Dendritic cell treated with granulocyte-macrophage colony-stimulating factor and Interleukin-4, amounts not matched to agents 40 ng/mL and 50 ng/mL, for 4 days (primary cell): ENCODE results near the gene VLDLR.

Experiments
- H3K27ac Mint-ChIP-seq: one replicate; pipeline ENCODE4 v1.8.0; 2022; ENCODE audit warnings: mild to moderate bottlenecking, mixed read lengths
- H3K27me3 Mint-ChIP-seq: one replicate; pipeline ENCODE4 v1.8.0; 2022; ENCODE audit warnings: mild to moderate bottlenecking, mixed read lengths
- H3K36me3 Mint-ChIP-seq: one replicate; pipeline ENCODE4 v1.8.0; 2022; ENCODE audit warnings: low read depth, mixed read lengths
- H3K4me1 Mint-ChIP-seq: one replicate; pipeline ENCODE4 v1.8.0; 2022; ENCODE audit warnings: low read depth, mixed read lengths
- H3K4me3 Mint-ChIP-seq: one replicate; pipeline ENCODE4 v1.8.0; 2022; ENCODE audit warnings: mild to moderate bottlenecking, moderate library complexity, mixed read lengths
- H3K9me3 Mint-ChIP-seq: one replicate; pipeline ENCODE4 v1.8.0; 2022; ENCODE audit warnings: mixed read lengths
- intact Hi-C: fragments of 100-400 bp; cut with micrococcal nuclease; formaldehyde crosslinking; loops from one replicate; pipeline ENCODE4 v1.15.0; 2022

VLDLR gene

GRCh38 chr9:2608276-2608675 lies 13.3 kb upstream of the VLDLR start:
- H3K27me3 Mint-ChIP-seq, result peaks cover 1% of the 10 kb centered on the region
- intact Hi-C loops, result no loop called here
- no peak overlapping the region for H3K27ac Mint-ChIP-seq
- H3K9me3 Mint-ChIP-seq, result no peaks in the 10 kb centered on the region
- H3K4me3 Mint-ChIP-seq, result no peak overlapping the region
- H3K4me1 Mint-ChIP-seq, result no peaks in the 10 kb centered on the region
- H3K36me3 Mint-ChIP-seq, result no peaks in the 10 kb centered on the region

- Mint-ChIP-seq H3K4me3 (no peak overlapping the region), H3K36me3 (no peaks in the 10 kb centered on the region), H3K27me3 (peaks cover 1% of the 10 kb centered on the region), H3K9me3 (no peaks in the 10 kb centered on the region), H3K27ac (no peak overlapping the region), H3K4me1 (no peaks in the 10 kb centered on the region)
- intact Hi-C loops, result no loop called here
These were observed 10.6 kb upstream of the VLDLR start for GRCh38 chr9:2610985-2611384.

DNA sequence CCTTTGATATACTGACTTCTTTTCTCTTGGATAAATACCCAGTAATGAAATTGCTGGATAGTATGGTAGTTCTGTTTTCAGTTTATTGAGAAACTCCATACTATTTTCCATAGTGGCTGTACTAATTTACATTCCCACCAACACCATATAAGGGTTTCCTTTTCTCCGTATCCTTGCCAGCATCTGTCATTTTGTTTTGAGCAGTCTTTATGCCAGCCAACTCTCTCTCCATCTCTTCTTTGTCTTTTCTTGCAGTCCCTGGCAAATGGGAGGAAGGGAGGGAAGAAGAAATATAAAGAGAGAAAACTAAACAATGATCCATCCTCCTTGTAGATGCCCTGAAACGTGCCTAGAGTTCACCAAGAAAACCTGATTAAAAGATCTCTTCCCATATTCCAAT lies 9.6 kb upstream of the VLDLR start:
- Mint-ChIP-seq H3K27me3 (peaks cover 1% of the 10 kb centered on the region), H3K9me3 (no peaks in the 10 kb centered on the region), H3K36me3 (no peaks in the 10 kb centered on the region), H3K4me3 (no peak overlapping the region), H3K4me1 (no peaks in the 10 kb centered on the region), H3K27ac (no peak overlapping the region)
- intact Hi-C loops, result no loop called here

DNA sequence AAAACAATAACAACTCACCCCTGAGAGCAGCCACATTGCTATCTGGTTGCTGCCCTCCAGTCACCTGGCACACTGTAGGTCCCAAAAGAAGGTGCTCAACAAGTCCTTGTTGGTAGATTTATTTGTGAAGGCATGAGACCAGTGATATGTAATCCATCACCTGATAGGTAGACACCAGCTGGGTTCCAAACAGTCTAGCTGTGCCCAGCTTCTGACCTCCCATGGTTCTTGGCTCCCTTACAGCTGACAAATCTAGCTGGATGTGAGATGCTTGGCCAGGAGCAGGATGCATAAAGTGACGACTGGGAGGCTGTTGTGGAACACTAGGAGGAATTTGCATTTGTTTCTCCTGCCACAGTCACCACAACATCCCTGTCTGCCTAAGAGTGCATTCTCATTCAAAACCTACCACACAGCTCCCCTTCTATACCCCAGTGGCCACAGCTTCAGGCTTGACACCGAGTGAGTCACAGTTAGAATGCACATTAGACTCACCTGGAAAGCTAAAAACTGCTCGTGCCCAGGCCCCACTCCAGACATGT lies 7.8 kb upstream of the VLDLR start:
- intact Hi-C loops, result no loop called here
- H3K9me3 Mint-ChIP-seq, result no peaks in the 10 kb centered on the region
- H3K36me3 Mint-ChIP-seq, result no peaks in the 10 kb centered on the region
- H3K4me1 Mint-ChIP-seq, result no peaks in the 10 kb centered on the region
- peaks cover 11% of the 10 kb centered on the region for H3K27me3 Mint-ChIP-seq
- H3K4me3 Mint-ChIP-seq, result no peak overlapping the region
- H3K27ac Mint-ChIP-seq, result no peak overlapping the region

DNA sequence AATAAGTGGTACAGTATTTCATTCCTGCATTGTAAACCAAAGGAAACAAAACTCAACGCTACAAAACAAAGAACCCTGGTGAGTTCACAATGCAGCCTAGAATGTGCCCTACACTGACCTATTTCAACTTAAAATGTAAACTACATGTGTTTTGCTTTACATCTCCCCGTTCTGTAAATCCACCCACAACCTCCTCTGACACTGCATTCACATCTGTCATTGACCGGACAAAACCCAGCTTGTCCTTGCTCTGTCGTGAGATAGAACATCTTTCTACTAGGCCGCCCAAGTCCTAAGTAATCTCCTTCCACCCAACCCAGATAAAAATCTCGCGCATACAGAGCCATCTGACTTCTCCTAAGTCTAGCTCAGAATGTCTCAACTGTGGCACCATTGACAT lies 6.1 kb upstream of the VLDLR start:
- Mint-ChIP-seq H3K27ac (no peak overlapping the region), H3K27me3 (peaks cover 28% of the 10 kb centered on the region), H3K9me3 (no peaks in the 10 kb centered on the region), H3K4me1 (no peaks in the 10 kb centered on the region), H3K36me3 (no peaks in the 10 kb centered on the region), H3K4me3 (no peak overlapping the region)
- intact Hi-C loops, result no loop called here

DNA sequence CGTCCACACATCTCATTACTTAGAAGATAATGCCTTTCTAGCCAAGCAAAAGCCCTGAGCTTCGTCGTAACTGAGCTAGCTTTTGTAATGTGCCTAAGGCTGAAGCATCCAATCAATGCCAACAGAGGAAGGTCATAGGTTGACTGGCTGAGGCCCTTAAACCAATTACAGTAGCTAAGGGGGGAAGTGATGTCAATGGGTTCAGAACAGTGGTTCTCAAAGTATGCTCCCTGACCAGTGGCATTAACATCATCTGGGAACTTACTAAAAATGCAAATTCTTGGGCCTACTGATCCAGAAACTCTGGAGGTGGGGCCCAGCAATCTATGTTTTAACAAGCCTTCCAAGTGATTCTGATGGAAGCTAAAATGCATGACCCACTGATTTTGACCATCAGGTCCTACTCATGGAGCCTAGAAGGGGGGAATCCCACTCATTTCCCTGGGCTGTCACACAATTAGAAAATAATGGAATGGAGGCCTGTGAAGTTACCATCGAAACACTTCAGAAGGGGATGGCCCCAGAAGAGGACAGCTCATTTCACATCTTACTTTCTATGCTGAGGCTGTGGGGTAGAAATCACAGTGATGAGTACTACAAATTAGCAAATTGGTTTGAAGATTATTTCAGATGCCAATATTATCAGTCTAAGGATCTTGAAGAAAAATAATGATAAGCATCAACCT lies 4.8 kb upstream of the VLDLR start:
- Mint-ChIP-seq H3K9me3 (no peaks in the 10 kb centered on the region), H3K36me3 (no peaks in the 10 kb centered on the region), H3K4me3 (no peak overlapping the region), H3K27ac (no peak overlapping the region), H3K4me1 (peaks cover 6% of the 10 kb centered on the region), H3K27me3 (peaks cover 36% of the 10 kb centered on the region)
- intact Hi-C loops, result no loop called here

DNA sequence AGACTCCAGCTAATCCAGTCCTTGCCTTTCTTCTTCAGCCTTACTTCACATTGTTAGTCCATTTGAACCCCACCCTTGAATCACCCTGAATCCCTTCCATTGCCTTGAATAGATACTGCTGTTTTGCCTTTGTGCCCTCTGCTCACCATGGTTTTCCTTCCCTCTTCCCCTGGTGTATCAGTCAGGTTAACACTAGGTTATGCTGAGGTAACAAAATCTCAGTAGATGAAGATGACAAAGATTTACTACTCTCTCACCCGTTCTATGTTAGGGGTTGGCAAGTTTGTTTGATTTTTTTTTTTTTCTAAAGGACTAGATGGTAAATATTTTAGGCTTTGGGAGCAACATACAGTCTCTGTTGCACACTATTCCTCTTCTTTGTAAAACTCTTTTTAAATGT lies 3.3 kb upstream of the VLDLR start:
- Mint-ChIP-seq H3K4me3 (no peak overlapping the region), H3K9me3 (no peaks in the 10 kb centered on the region), H3K27ac (no peak overlapping the region), H3K27me3 (peaks cover 47% of the 10 kb centered on the region), H3K36me3 (no peaks in the 10 kb centered on the region), H3K4me1 (peaks cover 17% of the 10 kb centered on the region)
- intact Hi-C loops, result no loop called here

- Mint-ChIP-seq H3K36me3 (no peaks in the 10 kb centered on the region), H3K27me3 (peaks cover 72% of the 10 kb centered on the region), H3K27ac (no peak overlapping the region), H3K4me3 (peak overlapping the region; percentile 83), H3K4me1 (peaks cover 20% of the 10 kb centered on the region), H3K9me3 (no peaks in the 10 kb centered on the region)
- intact Hi-C loops, result no loop called here
These were observed 467 bp upstream of the VLDLR start for GRCh38 chr9:2620919-2621721.

GRCh38 chr9:2622461-2623287 lies 1.1 kb downstream of the VLDLR start:
- H3K4me1 Mint-ChIP-seq, result peaks cover 20% of the 10 kb centered on the region
- H3K4me3 Mint-ChIP-seq, result peak overlapping the region; percentile 83
- no peaks in the 10 kb centered on the region for H3K36me3 Mint-ChIP-seq
- peak overlapping the region; percentile 58 for H3K27ac Mint-ChIP-seq
- H3K9me3 Mint-ChIP-seq, result no peaks in the 10 kb centered on the region
- H3K27me3 Mint-ChIP-seq, result peaks cover 75% of the 10 kb centered on the region
- intact Hi-C loops, result no loop called here

GRCh38 chr9:2623288-2624050 lies 1.9 kb downstream of the VLDLR start:
- Mint-ChIP-seq H3K27ac (no peak overlapping the region), H3K9me3 (no peaks in the 10 kb centered on the region), H3K4me1 (peaks cover 20% of the 10 kb centered on the region), H3K27me3 (peaks cover 68% of the 10 kb centered on the region), H3K4me3 (peak overlapping the region; percentile 66), H3K36me3 (no peaks in the 10 kb centered on the region)
- intact Hi-C loops, result no loop called here

DNA sequence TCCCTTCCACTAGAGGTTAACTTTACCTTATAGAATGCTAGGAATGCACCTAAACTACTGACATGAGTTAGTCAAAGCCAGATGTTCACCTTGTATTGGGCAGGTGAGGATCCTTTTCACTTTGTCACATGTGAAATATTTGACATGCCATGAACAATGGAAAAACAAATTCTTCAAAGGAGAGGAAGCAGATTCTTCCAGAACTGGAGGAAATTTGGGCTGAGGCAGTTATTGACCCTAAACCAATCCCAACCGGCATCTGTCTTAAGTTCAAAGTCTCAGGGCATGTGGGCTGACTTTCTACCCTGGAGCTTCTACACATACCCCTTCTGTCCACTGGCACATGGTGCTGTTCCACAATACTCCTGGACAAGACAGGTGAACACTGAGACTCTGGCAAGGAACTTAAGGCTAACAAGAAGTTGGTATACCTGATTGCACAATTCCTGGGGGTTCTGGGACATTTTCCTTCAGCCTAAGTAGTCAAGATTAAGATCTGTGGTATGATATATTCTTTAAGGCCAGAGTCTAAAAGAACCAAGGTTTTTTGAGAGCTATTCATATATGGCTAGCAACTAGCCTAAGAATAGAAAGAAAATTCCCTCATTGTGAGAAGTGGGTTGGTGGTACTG lies 2.6 kb downstream of the VLDLR start:
- Mint-ChIP-seq H3K36me3 (no peaks in the 10 kb centered on the region), H3K27me3 (peaks cover 61% of the 10 kb centered on the region)
- intact Hi-C loops, result no loop called here

DNA sequence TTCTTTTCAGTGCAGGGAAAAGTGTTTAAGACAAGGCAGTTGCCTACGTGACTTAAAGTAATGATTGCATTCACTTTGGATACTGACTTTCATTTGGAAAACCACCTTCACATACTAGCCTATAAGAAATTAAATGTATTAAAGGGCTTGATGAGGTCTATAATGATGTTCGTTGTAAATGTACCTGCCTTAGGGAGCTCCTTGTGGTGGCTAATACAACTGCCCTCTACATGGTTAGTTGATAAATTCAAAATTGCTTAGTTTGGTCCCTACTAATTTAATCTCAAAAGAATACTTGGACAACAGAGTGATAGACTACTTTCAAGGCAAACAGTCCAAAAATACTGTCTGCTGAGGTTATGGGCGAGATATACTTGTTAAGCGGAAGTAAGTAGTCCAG lies 3.8 kb downstream of the VLDLR start:
- intact Hi-C loops, result no loop called here
- Mint-ChIP-seq H3K36me3 (no peaks in the 10 kb centered on the region), H3K27me3 (peaks cover 48% of the 10 kb centered on the region), H3K27ac (no peak overlapping the region), H3K9me3 (no peaks in the 10 kb centered on the region), H3K4me1 (peaks cover 20% of the 10 kb centered on the region), H3K4me3 (no peak overlapping the region)

More for the DNA sequence above, 2.6 kb downstream of the VLDLR start:
- no peak overlapping the region for H3K27ac Mint-ChIP-seq
- peaks cover 20% of the 10 kb centered on the region for H3K4me1 Mint-ChIP-seq
- H3K4me3 Mint-ChIP-seq, result no peak overlapping the region
- H3K9me3 Mint-ChIP-seq, result no peaks in the 10 kb centered on the region

DNA sequence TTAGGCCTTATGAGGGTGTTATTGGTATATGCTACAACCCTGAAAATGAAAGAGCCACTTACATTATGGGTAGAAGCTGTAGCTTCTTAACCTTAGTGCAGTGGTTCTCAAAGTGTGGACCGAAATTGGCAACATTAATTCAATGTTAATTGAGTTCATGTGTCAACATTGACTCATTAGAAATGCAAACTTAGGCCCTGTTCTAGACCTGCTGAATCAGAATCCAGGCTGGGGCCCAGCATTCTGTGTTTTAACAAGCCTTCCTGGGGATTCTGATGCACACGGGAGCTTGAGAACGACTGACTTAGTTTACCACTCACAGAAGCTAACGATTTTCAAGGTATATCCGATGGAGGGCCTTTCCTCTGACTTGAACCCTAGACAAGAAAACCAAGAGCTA lies 7.3 kb downstream of the VLDLR start:
- H3K4me3 Mint-ChIP-seq, result no peak overlapping the region
- peaks cover 22% of the 10 kb centered on the region for H3K27me3 Mint-ChIP-seq
- no peaks in the 10 kb centered on the region for H3K9me3 Mint-ChIP-seq
- H3K36me3 Mint-ChIP-seq, result no peaks in the 10 kb centered on the region
- intact Hi-C loops, result no loop called here
- H3K4me1 Mint-ChIP-seq, result no peaks in the 10 kb centered on the region
- no peak overlapping the region for H3K27ac Mint-ChIP-seq
